ENCODE results near the gene CFHR3. TPM values are rescaled to one million over a fixed set of nuclear protein-coding genes. Genes with fewer than 3 reads are reported as not detected.

The CFHR3 gene
- total RNA-seq, result not detected in 2 replicates

GRCh38 chr1:196774603-196775002, at the start of gene CFHR3:
Gene CFHR3 (plus strand): TSS chr1:196774840. CDS start chr1:196774887, 47 bp downstream.

GRCh38 chr1:196819531-196819930, 44.9 kb downstream of the CFHR3 start, which contains the start of gene CFHR1:
Gene CFHR1 (plus strand): TSS chr1:196819731. CDS start chr1:196819845, 114 bp downstream.

Other genes with a start within 250 kb of the CFHR3 start
- 1.3 and 1.6 TPM in 2 replicates for gene KCNT2, start 166.4 kb upstream of the CFHR3 start, total RNA-seq
- gene CFH, start 122.8 kb upstream of the CFHR3 start, total RNA-seq, result 30.6 and 35.6 TPM in 2 replicates
- gene CFHR1, start 44.9 kb downstream of the CFHR3 start, total RNA-seq, result 0.17 TPM in 1 of 2 replicates, not detected in the other
- not detected in 2 replicates for gene CFHR4, start 113.2 kb downstream of the CFHR3 start, total RNA-seq
- gene CFHR2, start 168.9 kb downstream of the CFHR3 start, total RNA-seq, result not detected in 2 replicates
- gene CFHR5, start 202.7 kb downstream of the CFHR3 start, total RNA-seq, result not detected in 2 replicates